ENCODE data around the gene LAMA2.

DNA sequence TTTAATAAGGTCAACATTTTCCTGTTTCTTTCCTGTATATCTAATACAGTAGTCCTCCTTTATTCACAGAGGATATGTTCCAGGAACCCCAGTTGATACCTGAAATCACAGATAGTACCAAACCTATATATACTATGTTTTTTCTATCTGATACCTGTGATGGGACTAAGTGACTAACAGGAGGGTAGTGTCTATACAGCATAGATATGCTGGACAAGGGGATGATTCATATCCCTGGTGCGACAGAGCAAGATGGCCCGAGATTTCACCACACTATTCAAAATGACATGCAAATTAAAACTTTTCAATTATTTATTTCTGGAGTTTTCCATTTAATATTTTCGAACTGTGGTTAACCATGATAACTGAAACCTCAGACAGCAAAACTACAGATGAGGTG lies 281.1 kb downstream of the LAMA2 start:
- TF ChIP-seq, protein P1, sequence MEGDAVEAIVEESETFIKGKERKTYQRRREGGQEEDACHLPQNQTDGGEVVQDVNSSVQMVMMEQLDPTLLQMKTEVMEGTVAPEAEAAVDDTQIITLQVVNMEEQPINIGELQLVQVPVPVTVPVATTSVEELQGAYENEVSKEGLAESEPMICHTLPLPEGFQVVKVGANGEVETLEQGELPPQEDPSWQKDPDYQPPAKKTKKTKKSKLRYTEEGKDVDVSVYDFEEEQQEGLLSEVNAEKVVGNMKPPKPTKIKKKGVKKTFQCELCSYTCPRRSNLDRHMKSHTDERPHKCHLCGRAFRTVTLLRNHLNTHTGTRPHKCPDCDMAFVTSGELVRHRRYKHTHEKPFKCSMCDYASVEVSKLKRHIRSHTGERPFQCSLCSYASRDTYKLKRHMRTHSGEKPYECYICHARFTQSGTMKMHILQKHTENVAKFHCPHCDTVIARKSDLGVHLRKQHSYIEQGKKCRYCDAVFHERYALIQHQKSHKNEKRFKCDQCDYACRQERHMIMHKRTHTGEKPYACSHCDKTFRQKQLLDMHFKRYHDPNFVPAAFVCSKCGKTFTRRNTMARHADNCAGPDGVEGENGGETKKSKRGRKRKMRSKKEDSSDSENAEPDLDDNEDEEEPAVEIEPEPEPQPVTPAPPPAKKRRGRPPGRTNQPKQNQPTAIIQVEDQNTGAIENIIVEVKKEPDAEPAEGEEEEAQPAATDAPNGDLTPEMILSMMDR (IDR thresholded peaks at IDR 0.05; ENCODE audit: low read length) = no peak
- TF ChIP-seq EZH2 (IDR thresholded peaks at IDR 0.05; ENCODE audit: borderline replicate concordance, low read length) = no peak
